ENCODE results near the gene NCKAP1.

DNA sequence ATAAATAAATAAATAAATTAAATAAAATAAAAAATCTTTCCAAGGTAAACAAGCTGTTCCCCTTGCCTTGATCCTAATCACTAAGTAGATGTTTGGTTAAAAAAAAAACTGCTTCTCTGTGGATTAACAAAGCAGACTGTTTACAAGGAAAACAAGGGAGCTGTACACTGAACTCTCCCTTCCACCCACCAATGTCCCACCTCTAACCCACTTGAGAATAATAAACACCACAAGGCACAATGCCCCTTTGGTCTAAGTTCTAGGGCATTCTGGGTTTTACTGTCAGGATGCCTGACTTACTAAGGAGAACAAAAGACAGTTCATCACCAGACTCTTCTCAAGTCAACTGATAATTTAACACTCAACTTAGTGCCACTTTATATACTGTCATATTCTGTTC, 83.5 kb downstream of the NCKAP1 start:
- TF ChIP-seq, protein P1, sequence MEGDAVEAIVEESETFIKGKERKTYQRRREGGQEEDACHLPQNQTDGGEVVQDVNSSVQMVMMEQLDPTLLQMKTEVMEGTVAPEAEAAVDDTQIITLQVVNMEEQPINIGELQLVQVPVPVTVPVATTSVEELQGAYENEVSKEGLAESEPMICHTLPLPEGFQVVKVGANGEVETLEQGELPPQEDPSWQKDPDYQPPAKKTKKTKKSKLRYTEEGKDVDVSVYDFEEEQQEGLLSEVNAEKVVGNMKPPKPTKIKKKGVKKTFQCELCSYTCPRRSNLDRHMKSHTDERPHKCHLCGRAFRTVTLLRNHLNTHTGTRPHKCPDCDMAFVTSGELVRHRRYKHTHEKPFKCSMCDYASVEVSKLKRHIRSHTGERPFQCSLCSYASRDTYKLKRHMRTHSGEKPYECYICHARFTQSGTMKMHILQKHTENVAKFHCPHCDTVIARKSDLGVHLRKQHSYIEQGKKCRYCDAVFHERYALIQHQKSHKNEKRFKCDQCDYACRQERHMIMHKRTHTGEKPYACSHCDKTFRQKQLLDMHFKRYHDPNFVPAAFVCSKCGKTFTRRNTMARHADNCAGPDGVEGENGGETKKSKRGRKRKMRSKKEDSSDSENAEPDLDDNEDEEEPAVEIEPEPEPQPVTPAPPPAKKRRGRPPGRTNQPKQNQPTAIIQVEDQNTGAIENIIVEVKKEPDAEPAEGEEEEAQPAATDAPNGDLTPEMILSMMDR (IDR thresholded peaks at IDR 0.05 in 8 of 11, conservative IDR thresholded peaks at IDR 0.05 in 3 of 11) = no peak
- no peak for TF ChIP-seq POLR2A (IDR thresholded peaks at IDR 0.05)
